Osteoblast (primary cell): ENCODE results near the gene LGALS1. TPM values are rescaled to one million over a fixed set of nuclear protein-coding genes. Genes with fewer than 3 reads are reported as not detected.

ENCODE experiments used
- DNase-seq: peaks from one replicate; pipeline ENCODE4 v3.0.0; 2011; ENCODE audit warnings: low spot score, mixed read lengths; ENCODE audit not compliant: insufficient read length; ENCODE audit errors: missing footprints
- H2AFZ ChIP-seq: 2 replicates; pipeline ENCODE4 v1.6.0; 2011; ENCODE audit warnings: mild to moderate bottlenecking, low read length
- H3K27ac ChIP-seq: 2 replicates; pipeline ENCODE4 v1.5.1; 2011; ENCODE audit warnings: mild to moderate bottlenecking, low read depth, low read length, moderate library complexity
- H3K27me3 ChIP-seq: 2 replicates; pipeline ENCODE4 v1.6.0; 2012; ENCODE audit warnings: mild to moderate bottlenecking, control low read depth, inconsistent platforms, low read length, moderate library complexity; ENCODE audit not compliant: insufficient read depth
- H3K36me3 ChIP-seq: 2 replicates; pipeline ENCODE4 v1.5.1; 2011; ENCODE audit warnings: mild to moderate bottlenecking, low read length, control low read depth, moderate library complexity; ENCODE audit not compliant: insufficient read depth
- H3K4me1 ChIP-seq: 2 replicates; pipeline ENCODE4 v1.5.1; 2011; ENCODE audit warnings: mild to moderate bottlenecking, low read length, control low read depth, moderate library complexity; ENCODE audit not compliant: insufficient read depth
- H3K4me2 ChIP-seq: 2 replicates; pipeline ENCODE4 v1.6.0; 2011; ENCODE audit warnings: mild to moderate bottlenecking, low read length; ENCODE audit not compliant: insufficient read depth
- H3K4me3 ChIP-seq: fragments of 200-600 bp; sonication (generic); 3 replicates; pipeline ENCODE4 v1.5.1; 2012; ENCODE audit warnings: mild to moderate bottlenecking, low read length, inconsistent platforms; ENCODE audit not compliant: insufficient read depth
- H3K79me2 ChIP-seq: 2 replicates; pipeline ENCODE4 v1.6.0; 2012; ENCODE audit warnings: mild to moderate bottlenecking, low read length, control low read depth, inconsistent platforms; ENCODE audit not compliant: insufficient read depth
- H3K9me3 ChIP-seq: 2 replicates; pipeline ENCODE4 v1.5.1; 2011; ENCODE audit warnings: low read depth, low read length, control low read depth
- H4K20me1 ChIP-seq: 2 replicates; pipeline ENCODE4 v1.6.0; 2012; ENCODE audit warnings: mild to moderate bottlenecking, low read length, control low read depth; ENCODE audit not compliant: insufficient read depth
- total RNA-seq: library from RNA; depleted of rRNA; stranded (reverse); fragments of >200 nt; gene quantifications from 2 replicates; pipeline ENCODE4 v1.2.3, GENCODE V29; 2012
- TF ChIP-seq, protein P1 (sequence below): IDR thresholded peaks from 2 replicates; pipeline ENCODE4 v1.5.1; 2011; ENCODE audit warnings: mild to moderate bottlenecking, low read depth, low read length, moderate library complexity; ENCODE audit errors: extremely low read depth

The LGALS1 gene
- total RNA-seq, 1 donor, result 3,004 TPM

DNA sequence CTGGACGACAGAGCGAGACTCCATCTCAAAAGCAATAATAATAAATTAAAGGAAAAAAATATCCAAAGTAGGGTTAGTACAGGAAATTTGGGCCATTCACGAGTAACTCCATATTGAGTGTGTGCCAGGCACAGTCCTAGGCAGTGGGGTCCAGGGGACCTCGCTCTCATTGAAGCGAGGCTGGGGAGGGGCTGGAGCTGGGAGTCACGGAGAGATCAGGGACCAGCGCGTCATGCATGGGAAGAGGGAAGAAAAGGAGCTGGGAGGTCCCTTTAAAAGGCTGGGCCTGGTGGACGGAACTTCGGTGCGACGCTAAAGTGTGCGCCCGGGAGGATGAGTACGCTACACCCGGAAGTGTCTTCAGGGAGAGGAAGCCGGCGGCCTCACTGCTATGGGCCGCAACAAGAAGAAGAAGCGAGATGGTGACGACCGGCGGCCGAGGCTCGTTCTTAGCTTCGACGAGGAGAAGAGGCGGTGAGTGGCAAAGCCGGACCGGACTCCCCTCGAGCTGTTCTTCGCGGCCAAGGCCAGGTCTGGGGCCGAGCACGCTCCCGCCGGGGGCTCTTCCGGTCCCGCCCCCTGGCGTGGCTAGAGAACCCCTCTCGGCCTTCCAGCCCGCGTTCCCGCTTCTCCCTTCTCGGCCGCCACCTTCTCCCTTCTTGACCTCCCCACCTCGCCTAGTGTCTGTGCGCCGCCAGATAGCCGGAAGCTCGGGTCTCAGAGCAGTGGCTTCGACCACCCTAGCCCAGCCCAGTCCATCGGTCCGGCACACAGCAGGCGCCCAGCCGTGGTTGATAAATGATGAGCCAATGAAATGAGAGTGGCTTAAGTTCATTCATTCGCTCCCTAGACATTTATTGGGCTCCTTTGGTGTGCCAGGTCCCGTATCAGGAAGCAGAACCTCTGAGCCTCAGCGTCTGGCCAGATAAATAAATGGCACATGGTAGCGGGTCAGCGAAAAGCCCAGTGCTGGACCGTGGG lies 10.9 kb downstream of the LGALS1 start, which contains the start of gene NOL12:
NOL12 (plus strand) TSS at position 342 of the 981 bp plus-strand sequence; CDS start at position 392, 50 bp downstream.
- Histone ChIP-seq H3K4me1 (peaks cover 6% of the 10 kb centered on the region), H3K4me3 (peak within 1 kb of the TSS; percentile 100), H3K36me3 (peaks cover 17% of the 10 kb centered on the region), H4K20me1 (peaks cover 5% of the 10 kb centered on the region), H3K27ac (peak within 1 kb of the TSS; percentile 86), H3K79me2 (peaks cover 26% of the 10 kb centered on the region), H2AFZ (peak within 1 kb of the TSS; percentile 99), H3K4me2 (peak within 1 kb of the TSS; percentile 94), H3K27me3 (no peaks in the 10 kb centered on the region), H3K9me3 (no peaks in the 10 kb centered on the region)
- TF ChIP-seq, protein P1, sequence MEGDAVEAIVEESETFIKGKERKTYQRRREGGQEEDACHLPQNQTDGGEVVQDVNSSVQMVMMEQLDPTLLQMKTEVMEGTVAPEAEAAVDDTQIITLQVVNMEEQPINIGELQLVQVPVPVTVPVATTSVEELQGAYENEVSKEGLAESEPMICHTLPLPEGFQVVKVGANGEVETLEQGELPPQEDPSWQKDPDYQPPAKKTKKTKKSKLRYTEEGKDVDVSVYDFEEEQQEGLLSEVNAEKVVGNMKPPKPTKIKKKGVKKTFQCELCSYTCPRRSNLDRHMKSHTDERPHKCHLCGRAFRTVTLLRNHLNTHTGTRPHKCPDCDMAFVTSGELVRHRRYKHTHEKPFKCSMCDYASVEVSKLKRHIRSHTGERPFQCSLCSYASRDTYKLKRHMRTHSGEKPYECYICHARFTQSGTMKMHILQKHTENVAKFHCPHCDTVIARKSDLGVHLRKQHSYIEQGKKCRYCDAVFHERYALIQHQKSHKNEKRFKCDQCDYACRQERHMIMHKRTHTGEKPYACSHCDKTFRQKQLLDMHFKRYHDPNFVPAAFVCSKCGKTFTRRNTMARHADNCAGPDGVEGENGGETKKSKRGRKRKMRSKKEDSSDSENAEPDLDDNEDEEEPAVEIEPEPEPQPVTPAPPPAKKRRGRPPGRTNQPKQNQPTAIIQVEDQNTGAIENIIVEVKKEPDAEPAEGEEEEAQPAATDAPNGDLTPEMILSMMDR, result no peak
- DNase-seq, result peak; percentile 95

- H3K27me3 ChIP-seq, result no peaks in the 10 kb centered on the region
- peaks cover 34% of the 10 kb centered on the region for H3K36me3 ChIP-seq
- no peak overlapping the region for H3K4me2 ChIP-seq
- TF ChIP-seq, protein P1, result no peak
- H3K79me2 ChIP-seq, result peaks cover 26% of the 10 kb centered on the region
- no peak for DNase-seq
- no peaks in the 10 kb centered on the region for H3K9me3 ChIP-seq
- peaks cover 3% of the 10 kb centered on the region for H4K20me1 ChIP-seq
- no peak overlapping the region for H3K4me3 ChIP-seq
- no peak overlapping the region for H2AFZ ChIP-seq
- H3K27ac ChIP-seq, result no peak overlapping the region
- peaks cover 5% of the 10 kb centered on the region for H3K4me1 ChIP-seq
Measured at GRCh38 chr22:37690407-37690806, 15.0 kb downstream of the LGALS1 start.

DNA sequence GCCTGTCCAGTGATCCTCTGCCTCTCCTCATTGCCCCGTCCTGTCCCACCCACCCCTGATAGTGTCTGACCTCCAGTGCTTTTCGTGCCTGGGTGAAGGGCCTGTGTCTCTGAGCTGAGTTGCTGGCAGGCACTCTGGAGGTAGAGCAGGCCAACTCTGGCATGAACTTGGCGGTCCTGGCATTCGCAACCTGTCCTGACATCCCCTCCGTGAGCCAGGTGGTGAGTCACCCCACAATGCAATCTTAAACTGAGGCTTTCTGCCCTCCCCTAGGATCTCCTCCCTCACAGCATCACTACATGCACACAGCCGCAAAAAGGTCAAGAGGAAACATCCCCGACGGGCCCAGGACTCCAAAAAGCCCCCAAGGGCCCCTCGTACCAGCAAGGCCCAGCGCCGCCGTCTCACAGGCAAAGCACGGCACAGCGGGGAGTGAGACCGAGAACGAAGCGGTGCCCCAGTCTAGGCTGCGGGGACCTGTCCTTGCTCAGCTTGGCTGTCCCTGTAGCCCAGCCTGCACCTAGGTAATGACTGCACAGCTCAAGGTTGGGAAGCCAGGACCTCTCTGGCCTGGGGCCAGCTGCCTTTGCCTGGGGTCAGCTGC lies 15.6 kb downstream of the LGALS1 start:
- peaks cover 34% of the 10 kb centered on the region for H3K36me3 ChIP-seq
- TF ChIP-seq, protein P1, result no peak

More for the DNA sequence above, 15.6 kb downstream of the LGALS1 start:
- H3K27me3 ChIP-seq, result no peaks in the 10 kb centered on the region
- peaks cover 9% of the 10 kb centered on the region for H3K4me1 ChIP-seq
- peaks cover 26% of the 10 kb centered on the region for H3K79me2 ChIP-seq
- no peak overlapping the region for H2AFZ ChIP-seq
- H3K27ac ChIP-seq, result no peak overlapping the region
- no peak overlapping the region for H3K4me2 ChIP-seq
- no peak for DNase-seq
- H3K4me3 ChIP-seq, result no peak overlapping the region
- H4K20me1 ChIP-seq, result peaks cover 6% of the 10 kb centered on the region
- no peaks in the 10 kb centered on the region for H3K9me3 ChIP-seq
